HepG2 (cell line): ENCODE results near the gene WLS. TPM values are rescaled to one million over a fixed set of nuclear protein-coding genes. Genes with fewer than 3 reads are reported as not detected.

Experiments
- ATAC-seq: fragments of 200-7000 bp; cut with Tn5 transposase; 3 replicates; pipeline ENCODE4 v1.9.1; 2020; ENCODE audit warnings: mild to moderate bottlenecking, moderate library complexity
- BruUV-seq: library from RNA; stranded (reverse); fragments of 400-500 nt; replicated peaks from 2 replicates; lab custom pipeline; 2021; lab: Mats Ljungman, UMichigan
- CTCF ChIA-PET: fragments of 300-600 bp; formaldehyde crosslinking; extraction: SDS; loops from one replicate; lab custom pipeline; 2021; ENCODE audit warnings: low total read pairs, inconsistent platforms, low intra/inter-chr PET ratio; lab: Yijun Ruan, JAX
- POLR2A ChIA-PET: fragments of 350-600 bp; sonication (Branson Sonifier 250); formaldehyde crosslinking; loops from one replicate; lab custom pipeline; 2020; ENCODE audit warnings: antibody characterized with exemption, inconsistent platforms; lab: Yijun Ruan, JAX
- DNase-seq: peaks from one replicate; pipeline ENCODE4 v3.0.0-alpha.2; 2015; ENCODE audit warnings: low spot score
- FAIRE-seq: peaks from 3 replicates; lab custom pipeline; 2011; peaks lifted over from hg19 to GRCh38; lab: Jason Lieb, UNC
- H2AFZ ChIP-seq: one replicate; pipeline ENCODE4 v1.6.1; 2011; ENCODE audit warnings: low read length, inconsistent platforms
- H3K27ac ChIP-seq: fragments of 300-600 bp; 3 replicates; pipeline ENCODE4 v1.8.0; 2011; ENCODE audit warnings: mixed run types, mild to moderate bottlenecking, mixed read lengths, low read length, inconsistent platforms; ENCODE audit not compliant: insufficient read depth; ENCODE audit errors: extremely low read length
- H3K27me3 ChIP-seq, 2 experiments: fragments of 200-600 bp in 1 of 2; 2 replicates in 1 of 2; 3 replicates in 1 of 2; pipeline versions ENCODE4 v1.6.0 to v1.8.0; 2011; ENCODE audit warnings: low read length in 2 of 2, mild to moderate bottlenecking in 2 of 2, moderate library complexity in 2 of 2, inconsistent platforms in 1 of 2; ENCODE audit not compliant: insufficient read depth in 2 of 2, control insufficient read depth in 1 of 2
- H3K36me3 ChIP-seq, 2 experiments: fragments of 200-600 bp in 1 of 2; replicated peaks in 1 of 2; 2 replicates in 1 of 2; 3 replicates in 1 of 2; pipeline versions ENCODE4 v1.5.1 to v1.8.0; 2011; ENCODE audit warnings: low read length in 2 of 2, inconsistent platforms in 1 of 2; ENCODE audit not compliant: insufficient read depth in 2 of 2, control insufficient read depth in 1 of 2
- H3K4me1 ChIP-seq: 2 replicates; pipeline ENCODE4 v1.5.1; 2012; ENCODE audit warnings: low read length, inconsistent platforms; ENCODE audit not compliant: insufficient read depth
- H3K4me2 ChIP-seq: 2 replicates; pipeline ENCODE4 v1.6.0; 2011; ENCODE audit warnings: low read depth, low read length, inconsistent platforms
- H3K4me3 ChIP-seq, 3 experiments: fragments of 200-600 bp in 1 of 3; sonication (generic), shearing (Covaris generic) in 1 of 3; replicated peaks in 1 of 3; 2 replicates each; pipeline ENCODE4 v1.5.1; 2011 to 2016; ENCODE audit warnings: low read length in 3 of 3, inconsistent platforms in 2 of 3, low read depth in 2 of 3, mild to moderate bottlenecking in 2 of 3, control low read depth in 1 of 3, mixed read lengths in 1 of 3; ENCODE audit not compliant: insufficient read depth in 1 of 3
- H3K79me2 ChIP-seq: one replicate; pipeline ENCODE4 v1.6.1; 2011; ENCODE audit warnings: low read length, inconsistent platforms; ENCODE audit not compliant: insufficient read depth
- H3K9ac ChIP-seq: 2 replicates; pipeline ENCODE4 v1.6.0; 2011; ENCODE audit warnings: mild to moderate bottlenecking, low read depth, low read length, inconsistent platforms; ENCODE audit not compliant: insufficient read depth
- H3K9me3 ChIP-seq: 2 replicates; pipeline ENCODE4 v1.5.1; 2012; ENCODE audit warnings: mild to moderate bottlenecking, low read length
- H4K20me1 ChIP-seq: 2 replicates; pipeline ENCODE4 v1.6.0; 2011; ENCODE audit warnings: inconsistent platforms, mild to moderate bottlenecking, low read length, moderate library complexity; ENCODE audit not compliant: insufficient read depth
- ATF7 ChIP-seq, 2 experiments: fragments of 450-650 bp in 1 of 2; sonication (generic) in 1 of 2; formaldehyde crosslinking in 1 of 2; IDR thresholded peaks; 2 replicates each; pipeline versions ENCODE4 v1.4.0 to v1.6.1; 2016 to 2020; ENCODE audit warnings: antibody characterized with exemption in 1 of 2, mild to moderate bottlenecking in 1 of 2, missing genetic modification reagents in 1 of 2
- CHCHD3 ChIP-seq: sonication (generic); formaldehyde crosslinking; IDR thresholded peaks from 2 replicates; pipeline ENCODE4 v1.8.0; 2022; ENCODE audit warnings: mild to moderate bottlenecking, missing genetic modification reagents, moderate library complexity
- CREB1 ChIP-seq, 2 experiments: fragments of 450-650 bp in 1 of 2; IDR thresholded peaks; 2 replicates each; pipeline ENCODE4 v1.6.1; 2016 to 2017; ENCODE audit warnings: control low read depth in 1 of 2, mild to moderate bottlenecking in 1 of 2, missing compliant biosample characterization in 1 of 2, missing genetic modification characterization in 1 of 2
- FOXP1 ChIP-seq, 2 experiments: fragments of 450-650 bp in 1 of 2; IDR thresholded peaks; 2 replicates each; pipeline ENCODE4 v1.6.1; 2017 to 2018; ENCODE audit warnings: antibody characterized with exemption in 1 of 2
- NRL ChIP-seq: sonication (generic); formaldehyde crosslinking; IDR thresholded peaks from 2 replicates; pipeline ENCODE4 v1.5.0; 2020; ENCODE audit warnings: missing genetic modification reagents, mild to moderate bottlenecking, moderate library complexity, borderline replicate concordance
- SRSF1 ChIP-seq: fragments of 200-400 bp; formaldehyde crosslinking; optimal IDR thresholded peaks from 2 replicates; pipeline ENCODE3; 2017; ENCODE audit warnings: mild to moderate bottlenecking, low read depth, low read length, moderate library complexity
- ZMYM4 ChIP-seq: sonication (generic); formaldehyde crosslinking; IDR thresholded peaks from 2 replicates; pipeline ENCODE4 v1.8.1; 2023; ENCODE audit warnings: mild to moderate bottlenecking, missing genetic modification reagents
- ZNF253 ChIP-seq: sonication (generic); formaldehyde crosslinking; IDR thresholded peaks from 2 replicates; pipeline ENCODE4 v1.8.0; 2022; ENCODE audit warnings: mild to moderate bottlenecking, missing genetic modification reagents, borderline replicate concordance
- ZNF644 ChIP-seq: IDR thresholded peaks from 2 replicates; pipeline ENCODE4 v1.6.1; 2016; ENCODE audit warnings: low read depth
- WGBS: methylation state at CpG from one replicate; pipeline ENCODE4 v1.1.6; 2017; ENCODE audit warnings: low lambda C conversion rate; 5-methylcytosine and 5-hydroxymethylcytosine counted together
- in situ Hi-C: cut with HindIII; loops from 2 replicates; pipeline ENCODE4 v1.10.0; 2017; ENCODE audit warnings: low pct_unique_long_range_greater_than_20kb; ENCODE audit not compliant: extremely low pct_ligation_motif_present
- intact Hi-C: fragments of 100-400 bp; cut with micrococcal nuclease; formaldehyde crosslinking; loops from one replicate; pipeline ENCODE4 v1.10.0; 2022; ENCODE audit not compliant: unreplicated experiment
- polyA plus RNA-seq, 8 experiments: library from polyadenylated mRNA; depleted of rRNA in 3 of 8; stranded (reverse) in 7 of 8; unstranded in 1 of 8; fragments of >200 nt; fragmentation: Illumina TruSeq in 4 of 8; extraction: Trizol in 4 of 8; gene quantifications; 2 replicates each; pipeline versions ENCODE4 v1.2.1 to v1.2.3, GENCODE V29; 2011 to 2016; ENCODE audit warnings: low read depth in 4 of 8, missing spikeins in 1 of 8, mixed read lengths in 1 of 8; ENCODE audit not compliant: insufficient read depth in 1 of 8
- total RNA-seq, 5 experiments: library from RNA; depleted of rRNA; stranded (reverse); fragments of >200 nt; fragmentation: Illumina TruSeq; extraction: Trizol; gene quantifications; 2 replicates each; pipeline ENCODE4 v1.2.3, GENCODE V29; 2016; ENCODE audit warnings: low read depth in 1 of 5

Gene WLS
- total and polyA plus RNA-seq, 2 of the 13 experiments (the other 11 are each of a cell fraction or from before 2014, with no cell fraction given): not detected

DNA sequence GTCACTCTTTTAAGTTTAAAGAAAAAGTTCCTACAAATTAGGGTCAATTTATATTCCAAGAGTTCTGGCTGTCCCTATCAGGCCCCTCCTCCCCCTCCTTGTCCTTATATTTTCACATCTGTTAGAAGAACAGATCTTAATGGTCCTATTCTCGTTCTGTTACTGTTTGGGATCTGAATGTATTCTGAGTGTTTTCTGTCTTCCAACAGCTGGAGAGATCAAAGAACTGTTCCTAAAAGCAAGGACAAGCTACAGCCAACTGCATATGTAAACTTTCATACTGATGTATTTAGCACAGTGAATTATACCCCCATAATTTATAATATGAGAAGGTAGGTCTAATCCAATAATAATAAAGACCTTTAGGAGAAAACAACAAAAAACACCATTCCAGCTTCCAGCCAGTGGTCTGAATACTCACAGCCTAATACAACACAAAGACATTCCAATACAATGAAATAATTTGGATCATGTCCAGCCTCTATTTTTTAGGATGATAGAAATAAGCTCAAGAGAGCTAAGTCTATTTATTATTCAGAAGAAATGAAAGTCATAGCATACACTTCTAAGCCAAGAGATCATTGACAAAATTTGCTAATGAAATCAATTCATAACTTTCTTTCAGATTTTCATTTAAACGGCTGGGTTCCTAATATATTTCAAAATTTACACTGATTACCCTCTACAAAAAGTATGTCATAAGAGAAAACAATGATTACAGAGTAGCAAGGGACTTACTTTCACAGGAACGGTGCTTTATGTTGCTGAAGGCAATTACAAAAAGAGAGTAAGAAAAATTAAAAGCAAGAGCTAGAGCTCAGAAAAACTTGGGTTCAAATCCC lies 25.3 kb downstream of the WLS start (continued):
- TF ChIP-seq ZNF253 (CRISPR knock-in tag): no peak

DNA sequence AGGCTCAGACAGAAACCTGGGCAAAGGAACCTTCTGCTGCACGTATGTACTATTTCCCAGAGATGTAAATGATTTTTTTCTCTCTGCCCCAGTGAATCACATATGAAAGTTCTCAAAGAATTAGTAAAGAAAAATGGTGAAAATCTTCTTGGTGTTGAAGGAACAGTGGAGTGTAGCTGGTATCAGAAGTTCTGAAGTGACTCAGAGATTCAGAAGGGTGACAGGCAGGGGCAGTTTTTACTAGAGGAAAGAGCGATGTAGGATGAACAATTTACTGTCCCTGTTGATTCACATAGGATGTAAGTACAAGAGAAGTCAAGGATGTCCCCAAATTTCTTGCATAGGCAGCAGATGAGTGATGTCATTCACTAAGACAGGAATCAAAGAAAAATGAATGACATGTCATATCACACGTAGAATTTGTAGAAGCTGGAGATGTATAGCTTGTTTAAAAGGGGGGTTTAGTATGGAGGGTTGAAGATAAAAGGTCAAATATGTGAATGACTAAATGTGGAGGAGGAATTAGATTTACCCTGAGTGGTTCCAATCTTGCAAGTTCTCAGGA lies 26.4 kb downstream of the WLS start:
- Histone ChIP-seq H3K4me2 (no peak overlapping the region), H2AFZ (no peak overlapping the region), H3K27ac (no peak overlapping the region), H3K4me1 (no peaks in the 10 kb centered on the region), H3K9me3 (no peaks in the 10 kb centered on the region), H3K9ac (no peak overlapping the region), H3K79me2 (no peaks in the 10 kb centered on the region), H4K20me1 (no peaks in the 10 kb centered on the region), H3K36me3 (no peaks in the 10 kb centered on the region), H3K27me3 (no peaks in the 10 kb centered on the region), H3K4me3 (no peak overlapping the region)
- TF ChIP-seq FOXP1 (IDR thresholded peaks at IDR 0.05) (no peak), FOXP1 (CRISPR knock-in tag; IDR thresholded peaks at IDR 0.05) (no peak), CREB1 (IDR thresholded peaks at IDR 0.05) (peak; percentile 32; the same call in 1 of the 2 replicates), CREB1 (CRISPR knock-in tag; IDR thresholded peaks at IDR 0.05) (no peak), ZNF644 (no peak), SRSF1 (no peak), NRL (CRISPR knock-in tag) (no peak), CHCHD3 (CRISPR knock-in tag) (no peak), ZMYM4 (no peak), ATF7 (IDR thresholded peaks at IDR 0.05) (peak; percentile 70), ATF7 (CRISPR knock-in tag; IDR thresholded peaks at IDR 0.05) (no peak)
- ChIA-PET CTCF (no interaction called here), POLR2A (no interaction called here)
- WGBS: 8% methylated on average over 3 of the region's 3 CpGs
- no peak for DNase-seq
- ATAC-seq: no peak
- no TSS peak for BruUV-seq
- no peak for FAIRE-seq
- intact Hi-C loops: no loop called here
- in situ Hi-C loops: no loop called here
